Measurements from ENCODE around the gene PKN2.

DNA sequence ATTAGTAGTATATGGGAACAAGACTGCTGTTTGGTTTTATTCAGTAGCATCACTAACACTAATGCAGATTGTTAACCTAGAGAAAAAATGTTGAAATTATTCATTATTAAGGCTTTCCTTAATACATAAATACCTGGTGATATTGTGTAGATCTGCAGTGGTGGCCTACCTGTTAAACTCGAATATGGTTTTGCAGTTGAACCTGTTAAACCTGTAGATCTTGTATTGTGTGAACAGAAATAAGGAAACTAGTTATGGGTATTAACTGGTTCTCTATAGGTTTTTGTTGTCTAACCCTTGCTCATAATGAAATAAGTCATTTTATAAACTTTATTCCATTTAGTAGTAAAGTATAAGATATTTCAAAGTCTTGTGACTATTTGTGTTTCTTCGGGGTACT is 23.9 kb downstream of the PKN2 start:
- TF ChIP-seq CTCF (tag by site-specific recombination; IDR thresholded peaks at IDR 0.05), result no peak
- TF ChIP-seq ZNF548 (tag by site-specific recombination; IDR thresholded peaks at IDR 0.05), result no peak
- TF ChIP-seq, protein P1, sequence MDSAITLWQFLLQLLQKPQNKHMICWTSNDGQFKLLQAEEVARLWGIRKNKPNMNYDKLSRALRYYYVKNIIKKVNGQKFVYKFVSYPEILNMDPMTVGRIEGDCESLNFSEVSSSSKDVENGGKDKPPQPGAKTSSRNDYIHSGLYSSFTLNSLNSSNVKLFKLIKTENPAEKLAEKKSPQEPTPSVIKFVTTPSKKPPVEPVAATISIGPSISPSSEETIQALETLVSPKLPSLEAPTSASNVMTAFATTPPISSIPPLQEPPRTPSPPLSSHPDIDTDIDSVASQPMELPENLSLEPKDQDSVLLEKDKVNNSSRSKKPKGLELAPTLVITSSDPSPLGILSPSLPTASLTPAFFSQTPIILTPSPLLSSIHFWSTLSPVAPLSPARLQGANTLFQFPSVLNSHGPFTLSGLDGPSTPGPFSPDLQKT (IDR thresholded peaks at IDR 0.05; ENCODE audit: borderline replicate concordance, low read depth, low read length), result no peak

Measured in HEK293 (cell line).